Subcutaneous abdominal adipose tissue (tissue), 5 donors: ENCODE results near the gene HAPSTR1.

Experiments used
- H3K27ac ChIP-seq: one replicate; pipeline ENCODE4 v1.7.0; 2013; ENCODE audit warnings: low read depth, mild to moderate bottlenecking, inconsistent platforms, low read length, moderate library complexity
- H3K27me3 ChIP-seq, 5 donors: one replicate each; pipeline ENCODE4 v1.7.0; 2013; ENCODE audit warnings: low read length in 5 of 5, inconsistent platforms in 1 of 5; ENCODE audit not compliant: control insufficient read depth in 5 of 5, insufficient read depth in 4 of 5
- H3K36me3 ChIP-seq, 5 donors: one replicate each; pipeline ENCODE4 v1.7.0; 2013; ENCODE audit warnings: low read length in 5 of 5; ENCODE audit not compliant: control insufficient read depth in 5 of 5, insufficient read depth in 5 of 5
- H3K4me1 ChIP-seq, 5 donors: one replicate each; pipeline ENCODE4 v1.7.0; 2013; ENCODE audit warnings: low read length in 5 of 5, mild to moderate bottlenecking in 3 of 5, moderate library complexity in 1 of 5; ENCODE audit not compliant: control insufficient read depth in 5 of 5, insufficient read depth in 5 of 5
- H3K4me3 ChIP-seq, 5 donors: one replicate each; pipeline ENCODE4 v1.7.0; 2013; ENCODE audit warnings: low read length in 5 of 5, low read depth in 1 of 5
- H3K9ac ChIP-seq, 5 donors: one replicate each; pipeline ENCODE4 v1.7.0; 2013; ENCODE audit warnings: low read length in 5 of 5, mild to moderate bottlenecking in 4 of 5, moderate library complexity in 3 of 5
- H3K9me3 ChIP-seq, 5 donors: one replicate each; pipeline ENCODE4 v1.7.0; 2013; ENCODE audit warnings: low read length in 5 of 5; ENCODE audit not compliant: control insufficient read depth in 5 of 5
- donor health status: healthy.
- donor health status: healthy.
- donor health status: healthy.
- donor health status: healthy.
- donor health status: healthy.

The HAPSTR1 gene

DNA sequence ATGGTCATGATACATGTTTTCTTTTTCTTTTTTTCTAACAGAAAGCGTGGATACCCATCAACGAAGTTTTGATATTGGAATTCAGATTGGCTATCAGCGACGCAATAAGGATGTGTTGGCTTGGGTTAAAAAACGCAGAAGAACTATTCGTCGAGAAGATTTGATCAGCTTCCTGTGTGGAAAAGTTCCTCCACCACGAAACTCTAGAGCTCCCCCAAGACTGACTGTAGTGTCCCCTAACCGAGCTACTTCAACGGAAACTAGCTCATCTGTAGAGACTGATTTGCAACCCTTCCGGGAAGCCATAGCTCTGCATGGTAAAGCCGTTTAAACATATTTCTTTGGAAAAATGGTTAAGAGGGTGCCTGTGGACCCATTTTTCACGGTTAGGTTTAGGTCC lies 11.5 kb downstream of the HAPSTR1 start:
- Histone ChIP-seq H3K27me3 (peaks cover 0 to 3% (median 0%) of the 10 kb centered on the region in 5 donors), H3K9me3 (no peaks in the 10 kb centered on the region), H3K27ac (peak overlapping the region; percentile 9), H3K9ac (no peak overlapping the region), H3K4me1 (peaks cover 9 to 83% (median 80%) of the 10 kb centered on the region in 5 donors), H3K4me3 (no peak overlapping the region), H3K36me3 (peaks cover 39 to 63% (median 49%) of the 10 kb centered on the region in 5 donors)

DNA sequence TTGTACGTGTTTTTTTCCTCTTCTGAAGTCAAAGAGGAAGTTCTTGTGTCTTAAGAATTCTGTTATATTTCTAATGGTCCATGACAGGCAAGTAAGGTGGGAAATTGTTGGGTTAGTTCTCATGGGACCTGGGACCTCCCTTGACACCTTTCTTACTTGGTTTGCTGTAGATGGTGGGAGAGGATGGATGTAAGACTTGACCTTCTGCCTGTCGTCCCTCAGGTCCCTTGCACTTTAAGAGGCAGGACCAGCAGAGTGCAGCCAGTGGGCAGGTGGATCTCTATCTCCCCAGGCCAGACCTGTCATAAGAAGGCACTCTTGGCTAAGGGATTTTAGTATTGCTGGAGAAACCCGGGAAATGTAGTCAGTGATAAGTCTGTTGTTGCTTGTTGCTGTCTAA lies 12.1 kb downstream of the HAPSTR1 start:
- Histone ChIP-seq H3K9me3 (no peaks in the 10 kb centered on the region), H3K4me3 (no peak overlapping the region), H3K27me3 (peaks cover 0 to 3% (median 0%) of the 10 kb centered on the region in 5 donors), H3K4me1 (peaks cover 9 to 80% (median 78%) of the 10 kb centered on the region in 5 donors), H3K36me3 (peaks cover 44 to 68% (median 55%) of the 10 kb centered on the region in 5 donors), H3K27ac (peak overlapping the region; percentile 21), H3K9ac (no peak overlapping the region)

DNA sequence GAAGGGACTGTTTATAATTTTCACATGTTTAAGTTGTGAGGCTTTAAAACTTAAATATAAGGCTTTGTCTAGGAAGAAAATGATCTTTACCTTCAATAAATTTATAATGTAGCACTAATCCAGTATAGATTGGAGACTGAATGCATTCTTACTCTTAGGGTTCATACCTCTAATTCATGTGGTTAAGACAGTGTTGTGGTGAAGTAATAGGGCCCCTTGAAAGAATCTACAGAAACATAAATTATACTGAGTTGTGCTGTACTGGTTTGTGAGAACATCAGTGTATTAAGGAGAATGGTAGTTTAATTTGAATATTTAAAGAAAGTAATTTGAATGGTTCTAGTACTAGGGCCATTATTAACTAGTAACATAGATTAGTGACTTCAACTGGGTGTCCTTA lies 13.7 kb downstream of the HAPSTR1 start:
- peak overlapping the region in 1 of 5 donors; percentile 15 for H3K9ac ChIP-seq
- H3K27me3 ChIP-seq: no peaks in the 10 kb centered on the region
- no peaks in the 10 kb centered on the region for H3K9me3 ChIP-seq
- no peak overlapping the region for H3K27ac ChIP-seq
- H3K4me3 ChIP-seq: no peak overlapping the region
- peaks cover 8 to 80% (median 77%) of the 10 kb centered on the region in 5 donors for H3K4me1 ChIP-seq
- H3K36me3 ChIP-seq: peaks cover 49 to 76% (median 59%) of the 10 kb centered on the region in 5 donors

DNA sequence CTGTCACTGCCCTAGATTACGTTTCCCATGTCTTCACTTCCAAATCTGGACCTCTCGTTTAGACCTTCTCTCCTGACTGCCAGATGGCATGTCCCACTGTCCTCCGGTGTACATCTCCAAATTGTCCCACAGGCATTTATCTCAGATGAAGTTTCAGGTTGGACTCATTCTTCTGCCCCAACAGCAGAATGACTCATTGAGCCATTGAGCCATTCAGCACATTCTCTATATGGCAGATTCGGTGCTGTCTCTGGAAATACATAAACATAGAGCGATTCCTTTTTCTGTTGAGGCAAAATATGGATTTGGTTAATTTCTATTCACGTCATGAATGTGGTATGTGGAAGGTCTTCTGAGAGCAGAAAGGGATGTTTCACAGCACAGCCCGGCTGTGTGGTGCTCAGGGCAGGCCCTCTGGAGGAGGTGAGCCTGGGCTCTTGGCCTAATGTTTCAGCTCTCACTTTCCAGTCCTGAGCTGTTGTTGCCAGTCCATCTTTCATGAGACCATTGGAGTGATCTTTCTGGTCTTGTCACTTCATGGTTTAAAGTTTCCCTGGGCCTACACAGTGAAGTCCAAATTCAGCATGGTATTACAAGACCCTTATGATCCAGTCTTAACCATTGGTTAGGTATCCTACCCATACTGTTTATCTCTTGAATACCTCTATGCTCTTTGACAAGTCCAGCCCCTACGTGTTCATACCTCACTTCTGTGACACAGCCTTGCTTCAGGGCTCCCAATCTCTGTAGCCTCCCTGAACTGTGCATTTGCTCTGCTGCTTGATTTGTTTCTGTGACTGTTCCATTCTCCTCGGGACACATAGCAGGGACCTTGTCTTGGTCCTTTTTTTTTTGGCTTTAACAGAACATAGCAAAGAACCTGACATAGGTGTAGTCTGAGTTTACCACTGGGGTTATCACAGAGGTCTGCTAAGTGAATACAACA lies 15.9 kb downstream of the HAPSTR1 start:
- peak overlapping the region; percentile 47 for H3K27ac ChIP-seq
- H3K9me3 ChIP-seq: no peaks in the 10 kb centered on the region
- H3K9ac ChIP-seq: peak overlapping the region in 1 of 5 donors; percentile 10
- H3K4me3 ChIP-seq: no peak overlapping the region
- no peaks in the 10 kb centered on the region for H3K27me3 ChIP-seq
- peaks cover 11 to 83% (median 76%) of the 10 kb centered on the region in 5 donors for H3K4me1 ChIP-seq
- H3K36me3 ChIP-seq: peaks cover 42 to 68% (median 54%) of the 10 kb centered on the region in 5 donors

DNA sequence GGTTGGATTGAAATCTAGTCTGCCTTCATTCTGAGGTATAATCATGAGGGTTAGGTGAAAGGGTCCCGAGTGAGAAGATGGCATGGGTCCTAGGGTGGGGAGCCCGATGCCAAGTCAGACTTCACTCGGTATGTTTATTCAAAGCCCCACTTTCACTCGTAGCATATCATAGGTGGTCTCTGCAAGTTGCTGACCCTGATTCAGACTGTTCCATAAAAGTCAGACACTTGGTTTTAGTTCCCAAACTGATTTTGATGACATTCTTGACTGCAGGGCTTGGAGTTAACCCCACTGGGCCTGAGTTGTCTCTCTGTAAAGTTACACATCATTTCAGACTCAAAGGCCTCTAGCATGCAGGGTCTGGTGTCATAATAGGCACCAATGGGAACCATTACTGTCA lies 17.8 kb downstream of the HAPSTR1 start:
- no peaks in the 10 kb centered on the region for H3K27me3 ChIP-seq
- H3K36me3 ChIP-seq: peaks cover 26 to 55% (median 36%) of the 10 kb centered on the region in 5 donors
- peak overlapping the region; percentile 7 for H3K27ac ChIP-seq
- H3K4me1 ChIP-seq: peaks cover 14 to 86% (median 66%) of the 10 kb centered on the region in 5 donors
- peak overlapping the region in 1 of 5 donors; percentile 23 for H3K9ac ChIP-seq
- H3K9me3 ChIP-seq: no peaks in the 10 kb centered on the region
- H3K4me3 ChIP-seq: no peak overlapping the region

DNA sequence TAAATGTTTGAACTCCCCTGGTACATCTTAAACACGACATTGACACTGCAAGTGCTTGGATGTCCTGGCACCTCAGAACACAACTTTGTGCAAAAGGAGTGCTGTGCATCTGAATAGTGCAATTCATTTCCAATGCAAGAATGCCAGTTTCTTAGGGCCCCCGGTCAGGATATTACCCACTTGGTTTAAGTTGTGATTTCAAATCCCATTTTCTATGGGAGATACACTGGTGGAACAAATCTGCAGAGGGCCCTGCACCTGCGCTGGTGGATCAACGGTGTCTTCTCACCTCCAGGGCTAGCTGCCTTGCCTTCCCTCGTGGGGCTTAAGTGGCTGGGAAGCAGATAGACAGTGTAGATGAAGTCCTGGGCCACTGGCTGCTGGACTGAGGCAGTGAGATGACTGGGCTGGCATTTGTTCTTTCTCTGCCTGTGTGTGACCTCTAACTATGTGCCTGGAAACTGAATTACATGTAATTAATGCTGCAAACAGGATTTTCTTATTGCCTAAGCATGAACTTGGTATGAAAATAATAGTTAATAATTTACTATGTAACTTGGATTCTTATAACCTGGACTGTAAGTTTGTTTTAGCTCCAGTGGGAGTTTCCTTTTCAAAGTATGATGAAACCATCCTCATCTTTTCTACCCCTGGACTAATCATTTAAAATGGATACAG lies 20.9 kb downstream of the HAPSTR1 start:
- peak overlapping the region in 1 of 5 donors; percentile 10 for H3K9ac ChIP-seq
- H3K27me3 ChIP-seq: no peaks in the 10 kb centered on the region
- H3K9me3 ChIP-seq: no peaks in the 10 kb centered on the region
- H3K36me3 ChIP-seq: peaks cover 22 to 47% (median 31%) of the 10 kb centered on the region in 5 donors
- H3K4me1 ChIP-seq: peaks cover 13 to 67% (median 52%) of the 10 kb centered on the region in 5 donors
- H3K4me3 ChIP-seq: peak overlapping the region in 1 of 5 donors; percentile 6
- peak overlapping the region; percentile 13 for H3K27ac ChIP-seq

DNA sequence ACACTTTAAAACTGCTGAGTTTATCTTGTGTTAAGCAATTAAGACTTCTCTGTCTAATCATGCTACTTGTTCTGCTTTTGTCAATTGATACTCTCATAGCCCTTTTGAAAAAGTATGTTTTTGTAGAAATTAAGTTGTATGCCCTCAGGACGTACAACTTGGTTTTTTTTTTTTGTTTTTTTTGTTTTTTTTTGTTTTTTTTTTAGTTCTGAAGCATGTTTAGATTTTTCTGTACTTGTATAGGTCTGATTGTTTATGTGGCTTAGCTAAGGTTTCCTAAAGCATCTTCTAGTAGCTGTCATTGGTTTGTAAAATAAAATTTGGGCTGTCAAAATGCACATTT lies 21.4 kb downstream of the HAPSTR1 start:
- H3K4me3 ChIP-seq: no peak overlapping the region
- H3K27ac ChIP-seq: no peak overlapping the region
- no peak overlapping the region for H3K9ac ChIP-seq
- H3K9me3 ChIP-seq: no peaks in the 10 kb centered on the region
- H3K27me3 ChIP-seq: no peaks in the 10 kb centered on the region
- peaks cover 27 to 47% (median 31%) of the 10 kb centered on the region in 5 donors for H3K36me3 ChIP-seq
- peaks cover 9 to 62% (median 48%) of the 10 kb centered on the region in 5 donors for H3K4me1 ChIP-seq

DNA sequence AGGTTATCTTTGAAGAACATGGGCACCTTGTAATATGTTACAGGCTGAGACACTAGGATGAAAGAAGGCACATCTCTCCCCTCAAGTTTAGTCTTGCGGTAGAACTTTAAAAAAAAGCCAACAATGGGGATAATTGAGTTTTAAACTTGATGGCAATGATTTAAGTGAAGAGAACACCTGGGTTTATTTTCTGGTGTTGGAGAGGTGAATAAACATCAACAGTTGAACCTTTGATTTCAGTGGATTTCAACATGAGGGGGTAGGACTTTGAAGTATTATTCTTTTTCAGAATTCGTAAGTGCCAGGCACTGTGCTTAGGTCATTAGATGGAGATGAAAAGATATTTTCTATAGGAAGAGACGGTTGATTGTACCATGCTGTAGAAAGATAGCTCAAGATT lies 22.3 kb downstream of the HAPSTR1 start:
- no peaks in the 10 kb centered on the region for H3K9me3 ChIP-seq
- H3K4me3 ChIP-seq: no peak overlapping the region
- no peak overlapping the region for H3K27ac ChIP-seq
- no peak overlapping the region for H3K9ac ChIP-seq
- H3K4me1 ChIP-seq: peaks cover 9 to 57% (median 41%) of the 10 kb centered on the region in 5 donors
- no peaks in the 10 kb centered on the region for H3K27me3 ChIP-seq
- peaks cover 20 to 40% (median 29%) of the 10 kb centered on the region in 5 donors for H3K36me3 ChIP-seq

DNA sequence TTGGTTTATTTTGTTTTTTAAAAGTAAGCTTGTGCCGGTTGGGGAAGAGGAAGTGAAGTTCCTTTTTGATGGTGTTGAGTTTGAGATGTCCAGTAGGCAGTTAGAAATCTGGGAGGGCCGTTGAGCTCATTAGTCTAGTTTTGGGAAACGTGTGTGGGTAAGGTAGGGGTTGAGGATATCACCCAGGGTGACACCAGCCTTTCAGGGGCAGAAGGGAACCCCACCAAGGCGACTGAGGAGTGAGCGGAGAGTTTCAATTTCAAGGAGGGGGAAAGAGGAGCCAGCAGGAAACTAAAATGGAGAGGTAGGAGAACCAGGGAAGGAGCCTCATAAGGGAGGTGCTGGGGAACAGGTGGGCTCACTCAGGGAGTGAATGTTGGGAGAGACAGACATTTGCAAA lies 22.7 kb downstream of the HAPSTR1 start:
- H3K4me1 ChIP-seq: peaks cover 7 to 53% (median 40%) of the 10 kb centered on the region in 5 donors
- no peak overlapping the region for H3K27ac ChIP-seq
- H3K36me3 ChIP-seq: peaks cover 17 to 36% (median 28%) of the 10 kb centered on the region in 5 donors

DNA sequence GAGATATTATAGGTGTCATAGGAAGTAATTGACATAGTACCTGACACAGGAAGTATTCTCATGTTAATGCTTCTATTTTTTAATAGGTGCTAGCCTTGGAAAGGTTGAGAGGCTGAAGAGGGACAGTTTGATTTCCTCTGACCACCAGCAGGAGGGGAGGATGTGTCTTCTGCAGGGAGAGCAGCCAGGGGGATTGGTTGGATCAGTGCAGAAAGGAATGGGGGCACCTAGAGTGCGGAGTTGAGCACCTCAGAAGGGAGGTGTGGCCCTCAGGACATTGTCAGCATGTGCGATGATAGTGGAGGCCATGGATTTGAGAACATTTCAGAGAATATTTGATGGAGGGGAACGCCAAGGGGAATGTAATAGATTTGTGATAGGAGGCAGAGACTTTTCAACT lies 23.4 kb downstream of the HAPSTR1 start:
- H3K9ac ChIP-seq: no peak overlapping the region
- no peak overlapping the region for H3K27ac ChIP-seq
- H3K9me3 ChIP-seq: no peaks in the 10 kb centered on the region
- no peak overlapping the region for H3K4me3 ChIP-seq
- H3K36me3 ChIP-seq: peaks cover 17 to 33% (median 28%) of the 10 kb centered on the region in 5 donors
- peaks cover 5 to 46% (median 39%) of the 10 kb centered on the region in 5 donors for H3K4me1 ChIP-seq
- no peaks in the 10 kb centered on the region for H3K27me3 ChIP-seq

More for the DNA sequence above, 22.7 kb downstream of the HAPSTR1 start:
- H3K27me3 ChIP-seq: no peaks in the 10 kb centered on the region
- no peaks in the 10 kb centered on the region for H3K9me3 ChIP-seq
- H3K9ac ChIP-seq: no peak overlapping the region
- no peak overlapping the region for H3K4me3 ChIP-seq
